AG09309 (cell line): Measurements from ENCODE around the gene MED26.

Experiments used
- DNase-seq: peaks from one replicate; pipeline ENCODE4 v3.0.0-alpha.2; 2010; ENCODE audit warnings: low read depth
- H3K4me3 ChIP-seq: 2 replicates; pipeline ENCODE4 v1.5.1; 2011; ENCODE audit warnings: mild to moderate bottlenecking, low read depth, low read length, moderate library complexity; ENCODE audit not compliant: control insufficient read depth
- TF ChIP-seq, protein P1 (sequence below): IDR thresholded peaks from 2 replicates; pipeline ENCODE4 v1.5.1; 2011; ENCODE audit warnings: mild to moderate bottlenecking, low read depth, low read length, inconsistent platforms; ENCODE audit not compliant: insufficient read depth, control insufficient read depth; ENCODE audit errors: missing control alignments

The MED26 gene

GRCh38 chr19:16609511-16610200 lies 18.3 kb downstream of the MED26 start:
- DNase-seq: no peak
- TF ChIP-seq, protein P1, sequence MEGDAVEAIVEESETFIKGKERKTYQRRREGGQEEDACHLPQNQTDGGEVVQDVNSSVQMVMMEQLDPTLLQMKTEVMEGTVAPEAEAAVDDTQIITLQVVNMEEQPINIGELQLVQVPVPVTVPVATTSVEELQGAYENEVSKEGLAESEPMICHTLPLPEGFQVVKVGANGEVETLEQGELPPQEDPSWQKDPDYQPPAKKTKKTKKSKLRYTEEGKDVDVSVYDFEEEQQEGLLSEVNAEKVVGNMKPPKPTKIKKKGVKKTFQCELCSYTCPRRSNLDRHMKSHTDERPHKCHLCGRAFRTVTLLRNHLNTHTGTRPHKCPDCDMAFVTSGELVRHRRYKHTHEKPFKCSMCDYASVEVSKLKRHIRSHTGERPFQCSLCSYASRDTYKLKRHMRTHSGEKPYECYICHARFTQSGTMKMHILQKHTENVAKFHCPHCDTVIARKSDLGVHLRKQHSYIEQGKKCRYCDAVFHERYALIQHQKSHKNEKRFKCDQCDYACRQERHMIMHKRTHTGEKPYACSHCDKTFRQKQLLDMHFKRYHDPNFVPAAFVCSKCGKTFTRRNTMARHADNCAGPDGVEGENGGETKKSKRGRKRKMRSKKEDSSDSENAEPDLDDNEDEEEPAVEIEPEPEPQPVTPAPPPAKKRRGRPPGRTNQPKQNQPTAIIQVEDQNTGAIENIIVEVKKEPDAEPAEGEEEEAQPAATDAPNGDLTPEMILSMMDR: no peak
- no peak overlapping the region for H3K4me3 ChIP-seq

DNA sequence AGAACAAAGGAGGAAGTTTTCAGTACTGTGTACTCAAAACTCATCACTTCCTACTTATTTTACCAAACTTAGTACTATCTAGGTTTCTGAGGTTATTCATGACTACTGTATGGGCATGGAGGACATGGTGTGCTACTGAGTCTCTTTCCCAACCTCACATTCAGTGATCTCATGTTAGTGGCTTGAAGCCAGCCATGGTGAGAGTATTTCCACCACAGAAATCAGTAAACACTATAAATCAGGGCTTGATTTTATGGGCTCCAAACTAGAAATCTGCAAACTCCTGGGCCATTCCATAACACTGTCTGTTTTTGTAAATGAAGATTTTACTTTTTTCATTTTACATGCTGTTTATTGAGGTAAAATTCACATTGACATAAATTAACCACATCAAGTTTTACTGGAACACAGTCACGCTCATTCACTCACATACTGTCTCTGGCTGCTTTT lies 19.7 kb downstream of the MED26 start:
- peak; percentile 90 for DNase-seq
- TF ChIP-seq, protein P1: no peak
- H3K4me3 ChIP-seq: no peak overlapping the region

GRCh38 chr19:16607819-16608218 lies 20.2 kb downstream of the MED26 start:
- H3K4me3 ChIP-seq: no peak overlapping the region
- DNase-seq: no peak
- TF ChIP-seq, protein P1: no peak

GRCh38 chr19:16605553-16605994 lies 22.4 kb downstream of the MED26 start:
- no peak for DNase-seq
- no peak overlapping the region for H3K4me3 ChIP-seq
- TF ChIP-seq, protein P1: no peak

- no peak for DNase-seq
- TF ChIP-seq, protein P1: no peak
- H3K4me3 ChIP-seq: no peak overlapping the region
Measured at GRCh38 chr19:16605115-16605514, 22.9 kb downstream of the MED26 start.

GRCh38 chr19:16604615-16605014 lies 23.4 kb downstream of the MED26 start:
- TF ChIP-seq, protein P1: no peak
- no peak for DNase-seq
- no peak overlapping the region for H3K4me3 ChIP-seq
